ENCODE data around the gene RNASE11. TPM values are rescaled to one million over a fixed set of nuclear protein-coding genes. Genes with fewer than 3 reads are reported as not detected.
"Not testable (repeated sequence)": the region's sequence is repeated elsewhere in the genome, so short reads cannot be mapped to it uniquely, and the experiment has no call there.

The RNASE11 gene
- total RNA-seq, 1 experiment from 2014 or later = 0.66 TPM

GRCh38 chr14:20601522-20601921 is 13.7 kb upstream of the RNASE11 start:
- in situ Hi-C loops (cut with HindIII; ENCODE audit: low pct_unique_long_range_greater_than_20kb, low sequenced_read_pairs) = no loop called here
- DNase-seq (ENCODE audit: low read depth, low spot score) = no peak

DNA sequence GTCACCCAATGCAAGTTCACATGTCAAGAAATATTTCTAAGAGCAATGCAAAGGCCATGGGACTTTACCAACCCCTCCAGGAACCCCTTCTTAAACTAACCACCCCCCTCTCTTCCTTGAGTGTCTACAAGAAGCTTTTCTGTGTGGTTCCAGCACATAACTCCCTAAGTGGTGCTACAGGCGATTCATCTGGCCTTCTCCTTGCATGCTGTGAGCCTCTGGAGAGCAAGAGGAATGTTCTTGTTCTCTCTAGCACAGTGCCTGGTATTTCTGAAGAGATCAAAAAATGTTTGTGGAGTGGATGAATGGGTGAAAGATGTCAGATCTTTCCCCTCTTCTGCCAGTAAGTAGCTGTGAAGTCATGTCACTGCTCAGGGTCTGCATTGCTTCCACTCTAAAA is 9.3 kb upstream of the RNASE11 start:
- in situ Hi-C loops (cut with HindIII; ENCODE audit: low pct_unique_long_range_greater_than_20kb, low sequenced_read_pairs) = no loop called here
- no peak for DNase-seq (ENCODE audit: low read depth, low spot score)

DNA sequence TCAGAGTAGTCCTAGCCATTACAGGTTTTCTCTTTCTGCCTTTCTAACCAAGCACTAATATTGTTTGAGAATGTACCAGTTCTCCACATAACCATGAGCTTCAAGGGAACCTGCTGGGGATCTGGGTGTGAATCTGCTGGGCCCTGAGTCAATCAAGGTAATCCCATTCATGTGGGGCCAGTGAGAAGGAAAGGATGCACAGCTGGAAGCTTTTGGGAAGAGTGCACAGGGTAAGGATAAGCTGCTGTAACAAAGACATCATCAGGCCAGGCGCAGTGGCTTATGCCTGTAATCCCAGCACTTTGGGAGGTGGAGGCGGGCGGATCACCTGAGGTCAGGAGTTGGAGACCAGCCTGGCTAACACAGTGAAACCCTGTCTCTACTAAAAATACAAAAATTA is 7.9 kb upstream of the RNASE11 start:
- DNase-seq (ENCODE audit: low read depth, low spot score); in situ Hi-C loops (cut with HindIII; ENCODE audit: low pct_unique_long_range_greater_than_20kb, low sequenced_read_pairs): not testable (repeated sequence)

- in situ Hi-C loops (cut with HindIII; ENCODE audit: low pct_unique_long_range_greater_than_20kb, low sequenced_read_pairs) = no loop called here
- no peak for DNase-seq (ENCODE audit: low read depth, low spot score)
Measured at GRCh38 chr14:20592574-20592973, 4.8 kb upstream of the RNASE11 start.

DNA sequence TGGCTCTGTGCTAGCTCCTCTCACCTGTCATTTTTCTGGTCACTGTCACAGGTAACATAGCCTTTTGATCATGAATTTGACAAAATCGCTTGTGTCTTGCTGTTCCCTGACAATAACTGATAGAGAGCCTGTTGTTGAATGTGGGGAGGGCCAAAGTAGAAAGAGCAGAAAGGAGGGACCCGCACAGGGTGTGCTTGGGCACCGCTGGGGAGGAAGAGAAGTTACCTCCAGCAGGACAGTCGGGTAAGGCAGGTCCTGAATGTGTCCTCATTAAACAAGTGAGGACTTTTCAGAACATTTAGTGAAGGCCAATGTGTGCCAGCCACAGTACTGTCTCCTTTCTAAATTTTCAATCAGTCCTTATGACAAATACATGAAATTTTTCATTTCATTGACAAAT is 3.4 kb upstream of the RNASE11 start, which contains the start of gene RNASE12:
Gene RNASE12 (minus strand): TSS at position 142 of the 400 bp plus-strand sequence. CDS start 653 bp downstream, outside the sequence.
- in situ Hi-C loops (cut with HindIII; ENCODE audit: low pct_unique_long_range_greater_than_20kb, low sequenced_read_pairs) = no loop called here
- no peak for DNase-seq (ENCODE audit: low read depth, low spot score)

- in situ Hi-C loops (cut with HindIII; ENCODE audit: low pct_unique_long_range_greater_than_20kb, low sequenced_read_pairs) = no loop called here
- DNase-seq (ENCODE audit: low read depth, low spot score) = no peak
Measured at GRCh38 chr14:20583908-20584307, 3.9 kb downstream of the RNASE11 start.

GRCh38 chr14:20583142-20583541 is 4.7 kb downstream of the RNASE11 start:
- DNase-seq (ENCODE audit: low read depth, low spot score) = no peak
- in situ Hi-C loops (cut with HindIII; ENCODE audit: low pct_unique_long_range_greater_than_20kb, low sequenced_read_pairs) = no loop called here

DNA sequence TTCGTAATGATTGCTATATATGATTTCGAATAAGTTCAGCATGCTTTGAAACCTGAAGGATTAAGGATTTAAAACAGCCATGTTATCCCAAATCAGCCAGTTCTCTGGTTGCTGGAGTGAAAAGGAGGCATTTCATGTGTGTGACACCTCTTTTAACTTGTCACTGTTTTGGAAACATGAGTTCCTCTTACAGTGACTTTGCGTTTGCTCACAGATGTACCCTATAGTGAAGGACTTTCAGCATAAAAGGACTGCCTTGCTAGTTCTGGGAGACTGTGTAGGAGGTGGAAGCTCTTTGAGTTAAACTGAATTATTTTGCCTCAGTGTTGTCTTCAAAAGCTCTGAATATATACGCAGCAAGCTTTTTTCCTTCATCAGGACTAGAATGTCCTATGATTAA is 7.6 kb downstream of the RNASE11 start:
- in situ Hi-C loops (cut with HindIII; ENCODE audit: low pct_unique_long_range_greater_than_20kb, low sequenced_read_pairs) = no loop called here

GRCh38 chr14:20578784-20579502 is 8.9 kb downstream of the RNASE11 start:
- DNase-seq (ENCODE audit: low read depth, low spot score) = no peak
- in situ Hi-C loops (cut with HindIII; ENCODE audit: low pct_unique_long_range_greater_than_20kb, low sequenced_read_pairs) = no loop called here

More for the DNA sequence above, 7.6 kb downstream of the RNASE11 start:
- DNase-seq (ENCODE audit: low read depth, low spot score) = no peak

DNA sequence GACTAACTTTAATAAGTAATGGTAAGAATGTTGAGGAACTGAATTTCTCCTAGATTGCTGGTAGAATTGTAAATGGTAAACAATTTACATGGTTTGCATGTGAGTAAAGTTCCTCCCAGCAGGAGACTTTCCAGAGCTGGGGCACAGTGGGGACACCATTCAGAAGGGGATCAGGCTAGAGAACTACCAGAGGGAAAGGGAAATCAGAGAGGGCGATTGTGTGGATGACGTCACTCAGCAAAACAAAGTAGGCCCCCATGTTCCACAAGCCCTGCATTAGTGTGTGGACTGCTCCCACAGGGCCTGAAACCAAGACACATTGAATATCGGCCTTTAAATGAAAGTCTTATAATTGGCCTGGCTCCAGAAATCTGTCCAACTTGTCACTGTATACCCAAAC is 9.5 kb downstream of the RNASE11 start:
- no peak for DNase-seq (ENCODE audit: low read depth, low spot score)
- in situ Hi-C loops (cut with HindIII; ENCODE audit: low pct_unique_long_range_greater_than_20kb, low sequenced_read_pairs) = no loop called here

GRCh38 chr14:20572382-20572990 is 15.3 kb downstream of the RNASE11 start:
- DNase-seq (ENCODE audit: low read depth, low spot score); in situ Hi-C loops (cut with HindIII; ENCODE audit: low pct_unique_long_range_greater_than_20kb, low sequenced_read_pairs): not testable (repeated sequence)

GRCh38 chr14:20570720-20571119 is 17.1 kb downstream of the RNASE11 start:
- in situ Hi-C loops (cut with HindIII; ENCODE audit: low pct_unique_long_range_greater_than_20kb, low sequenced_read_pairs); DNase-seq (ENCODE audit: low read depth, low spot score): not testable (repeated sequence)

DNA sequence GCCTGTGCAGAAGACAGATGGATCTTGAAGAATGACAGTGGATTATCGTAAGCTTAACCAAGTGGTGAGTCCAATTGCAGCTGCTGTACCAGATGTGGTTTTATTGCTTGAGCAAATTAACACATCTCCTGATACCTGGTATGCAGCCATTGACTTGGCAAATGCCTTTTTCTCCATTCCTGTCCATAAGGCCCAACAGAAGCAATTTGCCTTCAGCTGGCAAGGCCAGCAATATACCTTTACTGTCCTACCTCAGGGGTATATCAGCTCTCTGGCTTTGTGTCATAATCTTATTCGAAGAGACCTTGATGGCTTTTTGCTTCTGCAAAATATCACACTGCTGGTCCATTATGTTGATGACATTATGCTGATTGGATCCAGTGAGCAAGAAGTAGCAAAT is 17.9 kb downstream of the RNASE11 start:
- DNase-seq (ENCODE audit: low read depth, low spot score); in situ Hi-C loops (cut with HindIII; ENCODE audit: low pct_unique_long_range_greater_than_20kb, low sequenced_read_pairs): not testable (repeated sequence)

- DNase-seq (ENCODE audit: low read depth, low spot score) = no peak
- in situ Hi-C loops (cut with HindIII; ENCODE audit: low pct_unique_long_range_greater_than_20kb, low sequenced_read_pairs) = no loop called here
Measured at GRCh38 chr14:20569066-20569465, 18.7 kb downstream of the RNASE11 start.

- in situ Hi-C loops (cut with HindIII; ENCODE audit: low pct_unique_long_range_greater_than_20kb, low sequenced_read_pairs) = no loop called here
Measured at GRCh38 chr14:20568393-20568792, 19.4 kb downstream of the RNASE11 start.

DNA sequence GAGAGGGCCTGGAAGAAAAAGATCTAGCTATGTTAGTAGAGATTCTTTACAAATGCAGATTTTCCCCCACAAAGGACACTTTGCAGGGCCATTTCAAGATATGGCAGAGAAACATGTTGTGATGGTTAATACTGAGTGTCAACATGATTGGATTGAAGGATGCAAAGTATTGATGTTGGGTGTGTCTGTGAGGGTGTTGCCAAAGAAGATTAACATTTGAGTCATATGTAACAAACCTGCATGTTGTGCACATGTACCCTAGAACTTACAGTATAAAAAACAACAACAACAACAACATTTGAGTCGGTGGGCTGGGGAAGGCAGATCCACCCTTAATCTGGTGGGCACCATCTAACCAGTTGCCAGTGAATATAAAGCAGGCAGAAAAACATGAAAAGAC is 20.6 kb downstream of the RNASE11 start:
- in situ Hi-C loops (cut with HindIII; ENCODE audit: low pct_unique_long_range_greater_than_20kb, low sequenced_read_pairs); DNase-seq (ENCODE audit: low read depth, low spot score): not testable (repeated sequence)

More at GRCh38 chr14:20568393-20568792, 19.4 kb downstream of the RNASE11 start:
- no peak for DNase-seq (ENCODE audit: low read depth, low spot score)

DNA sequence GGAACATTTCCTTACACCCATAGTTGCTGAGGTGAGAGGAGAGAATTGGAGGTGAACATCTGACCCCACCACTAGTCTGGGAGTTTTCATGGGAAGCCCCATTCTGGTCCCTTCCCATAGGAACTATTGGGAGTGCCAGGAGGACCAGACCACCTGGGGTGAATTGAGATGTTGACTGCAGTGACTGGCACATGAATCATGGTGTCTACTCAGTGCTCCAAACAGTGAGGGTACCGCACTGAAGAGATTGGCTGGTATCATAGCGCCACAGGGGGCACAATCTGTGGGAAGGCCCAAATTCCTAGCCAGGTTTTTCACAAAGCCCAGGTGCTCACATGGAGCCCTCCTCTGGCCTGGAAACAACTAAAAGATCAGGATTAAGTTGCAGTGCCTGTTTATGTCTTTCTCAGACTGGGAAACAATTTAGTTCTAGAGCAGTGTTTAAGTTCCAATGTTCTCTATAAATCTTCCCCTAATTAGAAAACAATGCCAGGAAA is 23.3 kb downstream of the RNASE11 start:
- DNase-seq (ENCODE audit: low read depth, low spot score) = no peak

GRCh38 chr14:20563971-20564370 is 23.8 kb downstream of the RNASE11 start:
- DNase-seq (ENCODE audit: low read depth, low spot score) = no peak
- in situ Hi-C loops (cut with HindIII; ENCODE audit: low pct_unique_long_range_greater_than_20kb, low sequenced_read_pairs) = no loop called here

More for the DNA sequence above, 23.3 kb downstream of the RNASE11 start:
- in situ Hi-C loops (cut with HindIII; ENCODE audit: low pct_unique_long_range_greater_than_20kb, low sequenced_read_pairs) = no loop called here

GRCh38 chr14:20560961-20561360 is 26.8 kb downstream of the RNASE11 start, which contains the start of gene RNASE9:
TSS of gene RNASE9 (minus strand) at chr14:20561047.
- peak; percentile 2 for DNase-seq (ENCODE audit: low read depth, low spot score)
- in situ Hi-C loops (cut with HindIII; ENCODE audit: low pct_unique_long_range_greater_than_20kb, low sequenced_read_pairs) = no loop called here

All from SK-MEL-5 (cell line).